PC-3 (cell line): ENCODE results near the gene ADAM11. TPM values are rescaled to one million over a fixed set of nuclear protein-coding genes. Genes with fewer than 3 reads are reported as not detected.

Experiments used
- ATAC-seq: fragments of 200-7000 bp; cut with Tn5 transposase; 2 replicates; pipeline ENCODE4 v1.9.1; 2020; ENCODE audit warnings: mild to moderate bottlenecking, moderate library complexity
- BruUV-seq: library from RNA; stranded (reverse); fragments of 400-500 nt; replicated peaks from 2 replicates; lab custom pipeline; 2021; lab: Mats Ljungman, UMichigan
- CTCF ChIA-PET: fragments of 300-600 bp; sonication (Branson Sonifier 250); formaldehyde crosslinking; loops from one replicate; lab custom pipeline; 2022; ENCODE audit warnings: antibody characterized with exemption; lab: Charles Lee
- POLR2A ChIA-PET: fragments of 300-600 bp; sonication (Branson Sonifier 250); formaldehyde crosslinking; loops from one replicate; lab custom pipeline; 2022; ENCODE audit warnings: antibody characterized with exemption; ENCODE audit not compliant: unreplicated experiment; lab: Charles Lee
- DNase-seq: peaks from one replicate; pipeline ENCODE4 v3.0.0-alpha.2; 2015
- H2AFZ ChIP-seq: fragments of 300-600 bp; sonication (generic); 2 replicates; pipeline ENCODE4 v1.6.0; 2016; ENCODE audit warnings: antibody characterized with exemption, low read length
- H3F3A ChIP-seq: fragments of 300-600 bp; sonication (generic); one replicate; pipeline ENCODE4 v1.6.0; 2017; ENCODE audit warnings: antibody characterized with exemption, low read length, control low read depth, mild to moderate bottlenecking; ENCODE audit not compliant: unreplicated experiment
- H3K27ac ChIP-seq: fragments of 300-600 bp; sonication (generic); 2 replicates; pipeline ENCODE4 v1.5.1; 2016; ENCODE audit warnings: mild to moderate bottlenecking, low read length
- H3K27me3 ChIP-seq: fragments of 300-600 bp; sonication (generic); 2 replicates; pipeline ENCODE4 v1.6.1; 2016; ENCODE audit warnings: low read length, mixed read lengths
- H3K36me3 ChIP-seq: fragments of 300-600 bp; sonication (generic); 2 replicates; pipeline ENCODE4 v1.6.1; 2016; ENCODE audit warnings: low read depth, mixed run types, low read length, mixed read lengths
- H3K4me1 ChIP-seq: fragments of 300-600 bp; sonication (generic); 2 replicates; pipeline ENCODE4 v1.5.1; 2016; ENCODE audit warnings: low read length; ENCODE audit not compliant: insufficient read depth
- H3K4me2 ChIP-seq: fragments of 300-600 bp; sonication (generic); 2 replicates; pipeline ENCODE4 v1.6.0; 2016; ENCODE audit warnings: low read length
- H3K4me3 ChIP-seq: fragments of 300-600 bp; sonication (generic); 2 replicates; pipeline ENCODE4 v1.5.1; 2016; ENCODE audit warnings: mild to moderate bottlenecking, low read length, mixed read lengths
- H3K79me2 ChIP-seq: fragments of 300-600 bp; sonication (generic); 2 replicates; pipeline ENCODE4 v1.6.1; 2017; ENCODE audit warnings: low read length, mixed read lengths
- H3K9ac ChIP-seq: fragments of 300-600 bp; sonication (generic); 2 replicates; pipeline ENCODE4 v1.6.0; 2016; ENCODE audit warnings: mild to moderate bottlenecking, low read length
- H3K9me2 ChIP-seq: fragments of 300-600 bp; sonication (generic); replicated peaks from 2 replicates; pipeline ENCODE4 v1.6.1; 2016; ENCODE audit warnings: mixed run types, low read length, mixed read lengths
- H3K9me3 ChIP-seq: fragments of 300-600 bp; sonication (generic); 2 replicates; pipeline ENCODE4 v1.6.1; 2016; ENCODE audit warnings: low read length, mixed read lengths
- H4K20me1 ChIP-seq: fragments of 300-600 bp; sonication (generic); 2 replicates; pipeline ENCODE4 v1.6.1; 2016; ENCODE audit warnings: low read length, mixed read lengths
- CTCF ChIP-seq: fragments of 300-600 bp; sonication (generic); conservative IDR thresholded peaks from 2 replicates; pipeline ENCODE4 v1.5.1; 2017; ENCODE audit warnings: antibody characterized with exemption, low read depth, mild to moderate bottlenecking, low read length
- EZH2 ChIP-seq: fragments of 300-600 bp; sonication (generic); IDR thresholded peaks from one replicate; pipeline ENCODE4 v1.6.1; 2017; ENCODE audit warnings: antibody characterized with exemption, mild to moderate bottlenecking, low read length; ENCODE audit not compliant: unreplicated experiment
- EZH2phosphoT487 ChIP-seq: fragments of 300-600 bp; sonication (generic); IDR thresholded peaks from 2 replicates; pipeline ENCODE4 v1.6.1; 2018; ENCODE audit warnings: mild to moderate bottlenecking, antibody characterized with exemption, low read length, borderline replicate concordance
- intact Hi-C: fragments of 100-400 bp; cut with micrococcal nuclease; formaldehyde crosslinking; loops from 2 replicates; pipeline ENCODE4 v1.9.0; 2023
- total RNA-seq: library from RNA; depleted of rRNA; stranded (reverse); fragments of >200 nt; gene quantifications from 2 replicates; pipeline ENCODE4 v1.2.3, GENCODE V29; 2014

The ADAM11 gene
- total RNA-seq, 1 experiment from 2014 or later = 2.9 TPM

GRCh38 chr17:44761932-44762810, 3.4 kb downstream of the ADAM11 start:
- no peaks in the 10 kb centered on the region for H3K9me2 ChIP-seq
- BruUV-seq = no TSS peak
- intact Hi-C loops = no loop called here
- ChIA-PET CTCF (no interaction called here), POLR2A (no interaction called here)
- no peaks in the 10 kb centered on the region for H3K9me3 ChIP-seq
- no peaks in the 10 kb centered on the region for H3K36me3 ChIP-seq
- TF ChIP-seq EZH2 (no peak), EZH2phosphoT487 (no peak), CTCF (0 out of 2 replicates have a peak, but pooled peaks have one; percentile 9)
- no peaks in the 10 kb centered on the region for H4K20me1 ChIP-seq
- no peak overlapping the region for H3K4me2 ChIP-seq
- H3F3A ChIP-seq = no peaks in the 10 kb centered on the region
- H3K4me1 ChIP-seq = peaks cover 4% of the 10 kb centered on the region; the same call in 1 of the 2 replicates
- no peak overlapping the region for H3K27ac ChIP-seq
- no peak overlapping the region for H3K4me3 ChIP-seq
- no peak overlapping the region for H2AFZ ChIP-seq
- no peak overlapping the region for H3K9ac ChIP-seq
- H3K79me2 ChIP-seq = no peaks in the 10 kb centered on the region
- DNase-seq = no peak
- H3K27me3 ChIP-seq = 0 out of 2 replicates have a peak, but pooled peaks cover 5% of the 10 kb centered on the region
- no peak for ATAC-seq

GRCh38 chr17:44763170-44763569, 4.4 kb downstream of the ADAM11 start:
- ChIA-PET CTCF (no interaction called here), POLR2A (no interaction called here)
- no peak for ATAC-seq
- intact Hi-C loops = no loop called here
- no peaks in the 10 kb centered on the region for H3K9me3 ChIP-seq
- no peaks in the 10 kb centered on the region for H3F3A ChIP-seq
- TF ChIP-seq EZH2phosphoT487 = no peak
- no peak for TF ChIP-seq CTCF
- no peak for TF ChIP-seq EZH2
- H3K4me2 ChIP-seq = no peak overlapping the region
- no peaks in the 10 kb centered on the region for H4K20me1 ChIP-seq
- no peaks in the 10 kb centered on the region for H3K79me2 ChIP-seq
- DNase-seq = no peak
- no peak overlapping the region for H3K9ac ChIP-seq
- no peak overlapping the region for H2AFZ ChIP-seq
- H3K36me3 ChIP-seq = no peaks in the 10 kb centered on the region
- BruUV-seq = no TSS peak
- H3K27ac ChIP-seq = no peak overlapping the region
- no peaks in the 10 kb centered on the region for H3K9me2 ChIP-seq
- H3K4me1 ChIP-seq = peaks cover 4% of the 10 kb centered on the region; the same call in 1 of the 2 replicates
- H3K4me3 ChIP-seq = no peak overlapping the region
- H3K27me3 ChIP-seq = 0 out of 2 replicates have a peak, but pooled peaks cover 5% of the 10 kb centered on the region

GRCh38 chr17:44765965-44766364, 7.2 kb downstream of the ADAM11 start:
- intact Hi-C loops = no loop called here
- no peak overlapping the region for H3K9ac ChIP-seq
- no peaks in the 10 kb centered on the region for H3F3A ChIP-seq
- H3K9me3 ChIP-seq = no peaks in the 10 kb centered on the region
- no peaks in the 10 kb centered on the region for H3K36me3 ChIP-seq
- H3K9me2 ChIP-seq = no peaks in the 10 kb centered on the region
- ATAC-seq (no peak), DNase-seq (no peak)
- no peak overlapping the region for H3K4me3 ChIP-seq
- POLR2A ChIA-PET = no interaction called here
- no peaks in the 10 kb centered on the region for H3K79me2 ChIP-seq
- no peak overlapping the region for H2AFZ ChIP-seq
- no peak overlapping the region for H3K27ac ChIP-seq
- TF ChIP-seq EZH2 (no peak), CTCF (no peak), EZH2phosphoT487 (no peak)
- CTCF ChIA-PET = interaction anchor here (0.6 kb wide), 1 partner anchor 10 kb away, joined by 7 read pairs; no protein-coding TSS in a partner anchor
- no TSS peak for BruUV-seq
- no peaks in the 10 kb centered on the region for H3K4me1 ChIP-seq
- no peak overlapping the region for H3K4me2 ChIP-seq
- no peaks in the 10 kb centered on the region for H3K27me3 ChIP-seq
- H4K20me1 ChIP-seq = no peaks in the 10 kb centered on the region
